Measurements from ENCODE around the gene COL19A1. TPM values are rescaled to one million over a fixed set of nuclear protein-coding genes. Genes with fewer than 3 reads are reported as not detected.

Gene COL19A1
- total RNA-seq, 1 donor from 2014 or later = 0.49 TPM

GRCh38 chr6:69846770-69847491 is 19.4 kb upstream of the COL19A1 start:
- Histone ChIP-seq H3K4me3 (no peak overlapping the region), H3K36me3 (no peaks in the 10 kb centered on the region), H3K4me1 (no peaks in the 10 kb centered on the region), H3K9me3 (no peaks in the 10 kb centered on the region), H3K27me3 (no peaks in the 10 kb centered on the region), H3K27ac (no peak overlapping the region)
- no peak for DNase-seq (ENCODE audit: extremely low spot score in 2 of 2)
- TF ChIP-seq POLR2A (IDR thresholded peaks at IDR 0.05) (no peak), POLR2AphosphoS5 (IDR thresholded peaks at IDR 0.05; ENCODE audit: insufficient read depth in 1 of 2, low read depth in 1 of 2) (no peak)
- TF ChIP-seq, protein P1, sequence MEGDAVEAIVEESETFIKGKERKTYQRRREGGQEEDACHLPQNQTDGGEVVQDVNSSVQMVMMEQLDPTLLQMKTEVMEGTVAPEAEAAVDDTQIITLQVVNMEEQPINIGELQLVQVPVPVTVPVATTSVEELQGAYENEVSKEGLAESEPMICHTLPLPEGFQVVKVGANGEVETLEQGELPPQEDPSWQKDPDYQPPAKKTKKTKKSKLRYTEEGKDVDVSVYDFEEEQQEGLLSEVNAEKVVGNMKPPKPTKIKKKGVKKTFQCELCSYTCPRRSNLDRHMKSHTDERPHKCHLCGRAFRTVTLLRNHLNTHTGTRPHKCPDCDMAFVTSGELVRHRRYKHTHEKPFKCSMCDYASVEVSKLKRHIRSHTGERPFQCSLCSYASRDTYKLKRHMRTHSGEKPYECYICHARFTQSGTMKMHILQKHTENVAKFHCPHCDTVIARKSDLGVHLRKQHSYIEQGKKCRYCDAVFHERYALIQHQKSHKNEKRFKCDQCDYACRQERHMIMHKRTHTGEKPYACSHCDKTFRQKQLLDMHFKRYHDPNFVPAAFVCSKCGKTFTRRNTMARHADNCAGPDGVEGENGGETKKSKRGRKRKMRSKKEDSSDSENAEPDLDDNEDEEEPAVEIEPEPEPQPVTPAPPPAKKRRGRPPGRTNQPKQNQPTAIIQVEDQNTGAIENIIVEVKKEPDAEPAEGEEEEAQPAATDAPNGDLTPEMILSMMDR (IDR thresholded peaks at IDR 0.05) = no peak
- intact Hi-C loops (cut with DNase I) = no loop called here

- no peaks in the 10 kb centered on the region for H3K36me3 ChIP-seq
- no peaks in the 10 kb centered on the region for H3K9me3 ChIP-seq
- no peak for DNase-seq (ENCODE audit: extremely low spot score in 2 of 2)
- intact Hi-C loops (cut with DNase I) = no loop called here
- no peaks in the 10 kb centered on the region for H3K27me3 ChIP-seq
- TF ChIP-seq, protein P1 (IDR thresholded peaks at IDR 0.05) = no peak
- TF ChIP-seq POLR2AphosphoS5 (IDR thresholded peaks at IDR 0.05; ENCODE audit: insufficient read depth in 1 of 2, low read depth in 1 of 2) = no peak
- H3K4me3 ChIP-seq = no peak overlapping the region
- no peak overlapping the region for H3K27ac ChIP-seq
- no peaks in the 10 kb centered on the region for H3K4me1 ChIP-seq
Measured at GRCh38 chr6:69847492-69847788, 18.9 kb upstream of the COL19A1 start.

DNA sequence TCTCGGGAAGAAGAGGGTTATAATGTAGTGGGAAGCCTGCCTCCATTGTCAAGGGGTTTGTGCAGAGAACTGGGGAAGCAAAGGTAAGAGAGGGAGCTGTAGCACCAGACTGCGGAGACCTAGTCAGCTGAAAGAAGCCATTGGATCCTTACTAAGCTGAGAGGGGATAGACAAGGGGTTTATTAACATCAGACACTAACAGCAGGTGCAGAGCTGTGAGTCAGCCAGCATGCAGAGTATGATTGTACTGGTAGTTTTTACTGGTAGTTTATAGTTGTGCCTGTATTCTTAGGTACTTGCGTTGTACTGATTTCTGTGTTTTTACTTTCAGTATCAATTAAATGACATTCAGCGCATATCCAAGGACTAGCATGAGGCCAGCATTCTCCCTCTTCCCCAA is 17.8 kb upstream of the COL19A1 start:
- TF ChIP-seq POLR2A (IDR thresholded peaks at IDR 0.05) (no peak), POLR2AphosphoS5 (IDR thresholded peaks at IDR 0.05; ENCODE audit: insufficient read depth in 1 of 2, low read depth in 1 of 2) (no peak)
- TF ChIP-seq, protein P1 (IDR thresholded peaks at IDR 0.05) = no peak
- intact Hi-C loops (cut with DNase I) = no loop called here

DNA sequence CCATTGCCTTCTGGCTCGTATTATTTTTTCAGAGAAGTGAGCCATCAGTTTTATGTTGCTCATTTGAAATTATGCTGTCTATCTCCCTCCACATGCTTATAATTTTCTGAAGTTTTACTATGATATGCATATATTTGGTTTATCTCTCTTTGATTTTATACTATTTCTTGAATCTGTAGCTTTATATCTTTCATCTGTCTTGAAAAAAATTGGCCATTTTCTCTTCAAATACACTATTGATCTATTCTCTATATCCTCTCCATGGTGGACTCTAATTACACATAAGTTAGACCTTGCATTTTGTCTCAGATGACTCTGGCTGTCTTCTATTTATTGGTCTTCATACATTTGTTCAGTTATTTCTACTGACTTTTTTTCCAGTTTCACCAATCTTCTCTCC is 13.7 kb upstream of the COL19A1 start:
- no peak for DNase-seq (ENCODE audit: extremely low spot score in 2 of 2)
- no peak overlapping the region for H3K4me3 ChIP-seq
- no peaks in the 10 kb centered on the region for H3K9me3 ChIP-seq
- H3K4me1 ChIP-seq = no peaks in the 10 kb centered on the region
- TF ChIP-seq, protein P1 (IDR thresholded peaks at IDR 0.05) = no peak
- TF ChIP-seq POLR2AphosphoS5 (IDR thresholded peaks at IDR 0.05; ENCODE audit: insufficient read depth in 1 of 2, low read depth in 1 of 2) = no peak
- no peak for TF ChIP-seq POLR2A (IDR thresholded peaks at IDR 0.05)
- intact Hi-C loops (cut with DNase I) = no loop called here
- no peaks in the 10 kb centered on the region for H3K27me3 ChIP-seq
- H3K27ac ChIP-seq = no peak overlapping the region
- no peaks in the 10 kb centered on the region for H3K36me3 ChIP-seq

More for the DNA sequence above, 17.8 kb upstream of the COL19A1 start:
- no peaks in the 10 kb centered on the region for H3K36me3 ChIP-seq
- H3K9me3 ChIP-seq = no peaks in the 10 kb centered on the region
- H3K4me3 ChIP-seq = no peak overlapping the region
- H3K27ac ChIP-seq = no peak overlapping the region
- H3K27me3 ChIP-seq = no peaks in the 10 kb centered on the region
- H3K4me1 ChIP-seq = no peaks in the 10 kb centered on the region
- no peak for DNase-seq (ENCODE audit: extremely low spot score in 2 of 2)

DNA sequence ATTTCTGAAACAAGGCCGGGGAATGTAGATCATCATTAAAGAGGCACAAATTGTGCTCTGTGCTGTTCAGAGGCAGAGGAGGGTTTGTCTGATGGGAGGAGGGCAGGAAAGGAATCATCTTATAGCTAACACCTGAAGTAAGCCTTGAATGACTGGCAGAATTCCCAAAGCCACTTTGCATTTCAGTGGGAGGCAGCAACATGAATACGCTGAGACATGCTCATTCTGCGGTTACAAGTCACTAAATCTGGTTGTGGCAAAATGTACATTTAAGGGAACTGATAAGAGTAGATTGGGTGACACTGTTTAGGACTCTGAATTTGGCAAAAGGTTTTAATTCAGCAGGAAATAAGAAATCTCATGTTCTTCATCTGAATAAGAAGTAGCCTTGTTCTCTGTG is 4.4 kb upstream of the COL19A1 start:
- intact Hi-C loops (cut with DNase I) = no loop called here
- DNase-seq (ENCODE audit: extremely low spot score in 2 of 2) = no peak
- no peak overlapping the region for H3K4me3 ChIP-seq

More for the DNA sequence above, 4.4 kb upstream of the COL19A1 start:
- H3K36me3 ChIP-seq = no peaks in the 10 kb centered on the region
- H3K9me3 ChIP-seq = no peaks in the 10 kb centered on the region
- no peak for TF ChIP-seq POLR2A (IDR thresholded peaks at IDR 0.05)
- TF ChIP-seq POLR2AphosphoS5 (IDR thresholded peaks at IDR 0.05; ENCODE audit: insufficient read depth in 1 of 2, low read depth in 1 of 2) = no peak
- TF ChIP-seq, protein P1 (IDR thresholded peaks at IDR 0.05) = no peak
- H3K27me3 ChIP-seq = no peaks in the 10 kb centered on the region
- no peak overlapping the region for H3K27ac ChIP-seq
- peaks cover 11% of the 10 kb centered on the region for H3K4me1 ChIP-seq

All from vagina (tissue), 2 donors.